Sigmoid colon (tissue), 4 donors: Measurements from ENCODE around the gene OPCML.

Experiments used
- CTCF ChIP-seq, 4 experiments: fragments of 450-650 bp in 3 of 4; fragments of 200-600 bp in 1 of 4; IDR thresholded peaks; one replicate each; pipeline ENCODE4 v1.5.1; 2016 to 2019; ENCODE audit warnings: antibody characterized with exemption in 4 of 4, mild to moderate bottlenecking in 3 of 4, moderate library complexity in 2 of 4
- POLR2AphosphoS5 ChIP-seq, 4 donors: sonication (generic); formaldehyde crosslinking; IDR thresholded peaks; one replicate each; pipeline ENCODE4 v1.6.1; 2017; ENCODE audit warnings: antibody characterized with exemption in 4 of 4

- TF ChIP-seq CTCF (IDR thresholded peaks at IDR 0.05) (no peak), POLR2AphosphoS5 (IDR thresholded peaks at IDR 0.05) (no peak)
These were observed 2.3 kb downstream of the OPCML start for GRCh38 chr11:133529807-133530500.
